Neuronal stem cell (in vitro differentiated cells): ENCODE measurements around the gene CARD18.

Experiments used
- DNase-seq: peaks from one replicate; pipeline ENCODE4 v3.0.0-alpha.2; 2013; ENCODE audit warnings: low spot score
- H2AFZ ChIP-seq: one replicate; pipeline ENCODE4 v1.6.1; 2013; ENCODE audit warnings: mild to moderate bottlenecking, low read length, inconsistent platforms
- H2AK5ac ChIP-seq: 2 replicates; pipeline ENCODE4 v1.6.1; 2013; ENCODE audit warnings: low read depth, mild to moderate bottlenecking, inconsistent platforms, low read length, moderate library complexity, mixed read lengths
- H2BK120ac ChIP-seq: 2 replicates; pipeline ENCODE4 v1.6.1; 2013; ENCODE audit warnings: low read depth, mild to moderate bottlenecking, inconsistent platforms, low read length, moderate library complexity, mixed read lengths
- H2BK12ac ChIP-seq: one replicate; pipeline ENCODE4 v1.6.1; 2013; ENCODE audit warnings: low read length, inconsistent platforms
- H2BK15ac ChIP-seq: 2 replicates; pipeline ENCODE4 v1.6.1; 2013; ENCODE audit warnings: mild to moderate bottlenecking, low read length, inconsistent platforms, mixed read lengths
- H2BK5ac ChIP-seq: one replicate; pipeline ENCODE4 v1.6.1; 2013; ENCODE audit warnings: inconsistent platforms, mild to moderate bottlenecking, low read length, moderate library complexity
- H3K14ac ChIP-seq: one replicate; pipeline ENCODE4 v1.6.1; 2013; ENCODE audit warnings: low read length, inconsistent platforms
- H3K18ac ChIP-seq: 2 replicates; pipeline ENCODE4 v1.6.1; 2013; ENCODE audit warnings: low read length, inconsistent platforms
- H3K23ac ChIP-seq: 2 replicates; pipeline ENCODE4 v1.6.1; 2013; ENCODE audit warnings: low read depth, mild to moderate bottlenecking, mixed read lengths, low read length, inconsistent platforms; ENCODE audit not compliant: poor library complexity
- H3K27ac ChIP-seq: replicated peaks from 3 replicates; pipeline ENCODE4 v1.5.1; 2013; ENCODE audit warnings: low read length, inconsistent platforms
- H3K27me3 ChIP-seq, 3 experiments: 2 replicates each; pipeline ENCODE4 v1.6.1; 2013; ENCODE audit warnings: low read length in 3 of 3, mild to moderate bottlenecking in 2 of 3, inconsistent platforms in 1 of 3, low read depth in 1 of 3, mixed read lengths in 1 of 3, moderate library complexity in 1 of 3; ENCODE audit not compliant: control insufficient read depth in 3 of 3, insufficient read depth in 3 of 3
- H3K36me3 ChIP-seq, 2 donors: replicated peaks in 1 of 2; 2 replicates each; pipeline ENCODE4 v1.6.1; 2013; ENCODE audit warnings: low read length in 2 of 2; ENCODE audit not compliant: control insufficient read depth in 2 of 2, insufficient read depth in 2 of 2
- H3K4ac ChIP-seq: 2 replicates; pipeline ENCODE4 v1.6.1; 2013; ENCODE audit warnings: inconsistent platforms, mild to moderate bottlenecking, low read length, moderate library complexity
- H3K4me1 ChIP-seq, 2 donors: 1 replicate in 1 of 2; 2 replicates in 1 of 2; pipeline ENCODE4 v1.6.1; 2013; ENCODE audit warnings: low read length in 2 of 2, low read depth in 1 of 2; ENCODE audit not compliant: control insufficient read depth in 2 of 2, insufficient read depth in 1 of 2
- H3K4me2 ChIP-seq: one replicate; pipeline ENCODE4 v1.6.1; 2013; ENCODE audit warnings: mild to moderate bottlenecking, low read length, inconsistent platforms; ENCODE audit not compliant: insufficient read depth, poor library complexity, severe bottlenecking
- H3K4me3 ChIP-seq, 2 donors: 2 replicates each; pipeline ENCODE4 v1.5.1; 2013; ENCODE audit warnings: low read length in 2 of 2, mild to moderate bottlenecking in 2 of 2, inconsistent platforms in 1 of 2, moderate library complexity in 1 of 2
- H3K79me1 ChIP-seq: one replicate; pipeline ENCODE4 v1.6.1; 2013; ENCODE audit warnings: low read depth, mild to moderate bottlenecking, inconsistent platforms, low read length, moderate library complexity
- H3K9ac ChIP-seq: one replicate; pipeline ENCODE4 v1.6.1; 2013; ENCODE audit warnings: mild to moderate bottlenecking, low read depth, low read length, inconsistent platforms; ENCODE audit not compliant: poor library complexity
- H3K9me3 ChIP-seq, 2 donors: replicated peaks in 1 of 2; 2 replicates each; pipeline versions ENCODE3 to v1.6.1; 2013; ENCODE audit warnings: low read length in 2 of 2, mild to moderate bottlenecking in 2 of 2, inconsistent platforms in 1 of 2, low read depth in 1 of 2, mixed read lengths in 1 of 2, moderate library complexity in 1 of 2; ENCODE audit not compliant: control insufficient read depth in 2 of 2, insufficient read depth in 1 of 2
- H4K8ac ChIP-seq: one replicate; pipeline ENCODE4 v1.6.1; 2013; ENCODE audit warnings: low read depth, mild to moderate bottlenecking, inconsistent platforms, low read length, moderate library complexity
- H4K91ac ChIP-seq: one replicate; pipeline ENCODE4 v1.6.1; 2013; ENCODE audit warnings: low read length, low read depth, mild to moderate bottlenecking, inconsistent platforms; ENCODE audit not compliant: poor library complexity
- WGBS, 2 donors: extraction: QIAGEN DNeasy Blood & Tissue Kit; methylation state at CpG; one replicate each; pipeline ENCODE4 v1.1.7; 2013; ENCODE audit warnings: missing lambda C conversion rate in 2 of 2, mixed read lengths in 1 of 2; ENCODE audit not compliant: insufficient read length in 2 of 2, insufficient replicate concordance in 1 of 2; ENCODE audit errors: extremely low coverage in 2 of 2; 5-methylcytosine and 5-hydroxymethylcytosine counted together

Gene CARD18

GRCh38 chr11:105167244-105167643, 27.7 kb upstream of the CARD18 start:
- Histone ChIP-seq H3K27ac (no peak overlapping the region), H3K4ac (no peak overlapping the region), H3K79me1 (no peaks in the 10 kb centered on the region), H3K18ac (no peak overlapping the region), H3K14ac (no peak overlapping the region), H3K27me3 (no peaks in the 10 kb centered on the region), H2BK120ac (no peak overlapping the region), H3K36me3 (no peaks in the 10 kb centered on the region), H3K9ac (no peak overlapping the region), H3K4me2 (no peak overlapping the region), H4K91ac (no peak overlapping the region), H3K4me1 (no peaks in the 10 kb centered on the region), H2AK5ac (no peak overlapping the region), H2AFZ (no peak overlapping the region), H2BK5ac (no peak overlapping the region), H3K4me3 (no peak overlapping the region), H4K8ac (no peak overlapping the region), H2BK15ac (no peak overlapping the region), H3K23ac (no peak overlapping the region), H2BK12ac (no peak overlapping the region), H3K9me3 (no peaks in the 10 kb centered on the region)
- no peak for DNase-seq
- WGBS, 2 donors = no CpG with 5 or more reads among the region's 3 CpGs

GRCh38 chr11:105164208-105164607, 24.6 kb upstream of the CARD18 start:
- Histone ChIP-seq H2AFZ (no peak overlapping the region), H3K9me3 (no peaks in the 10 kb centered on the region), H4K91ac (no peak overlapping the region), H3K4me2 (no peak overlapping the region), H3K23ac (no peak overlapping the region), H3K27ac (no peak overlapping the region), H4K8ac (no peak overlapping the region), H3K27me3 (no peaks in the 10 kb centered on the region), H3K79me1 (no peaks in the 10 kb centered on the region), H3K36me3 (no peaks in the 10 kb centered on the region), H2BK5ac (no peak overlapping the region), H3K4me3 (no peak overlapping the region), H3K14ac (no peak overlapping the region), H2BK15ac (no peak overlapping the region), H3K9ac (no peak overlapping the region), H2AK5ac (no peak overlapping the region), H3K4ac (no peak overlapping the region), H3K4me1 (no peaks in the 10 kb centered on the region), H2BK12ac (no peak overlapping the region), H3K18ac (no peak overlapping the region), H2BK120ac (no peak overlapping the region)
- no CpG with 5 or more reads among the region's 4 CpGs for WGBS, 2 donors
- no peak for DNase-seq

DNA sequence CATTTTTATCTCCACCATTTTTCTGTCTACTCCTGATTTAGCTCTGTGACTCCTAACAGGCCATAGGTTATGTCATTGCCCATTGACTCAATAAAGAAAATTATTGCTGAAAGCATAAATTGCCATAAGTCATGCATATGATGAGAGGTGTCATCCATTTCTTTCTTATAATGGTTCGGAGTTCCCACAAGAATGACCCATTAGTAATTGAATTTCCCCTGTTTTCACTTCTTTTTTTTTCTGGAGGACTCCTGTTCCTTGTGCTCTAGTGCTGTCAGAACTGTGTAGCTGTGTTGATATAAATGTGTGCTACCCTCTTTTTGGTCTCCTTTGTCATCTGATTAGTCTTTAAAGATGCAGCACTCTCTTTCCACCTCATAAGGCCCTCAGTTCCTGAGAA, 22.9 kb upstream of the CARD18 start:
- no peaks in the 10 kb centered on the region for H3K79me1 ChIP-seq
- no peak overlapping the region for H2BK120ac ChIP-seq
- H4K8ac ChIP-seq = no peak overlapping the region
- DNase-seq = no peak
- H3K4me3 ChIP-seq = no peak overlapping the region
- no peak overlapping the region for H2AK5ac ChIP-seq
- H2BK15ac ChIP-seq = no peak overlapping the region
- H2AFZ ChIP-seq = no peak overlapping the region
- H3K14ac ChIP-seq = no peak overlapping the region
- H3K27me3 ChIP-seq = no peaks in the 10 kb centered on the region
- H3K4ac ChIP-seq = no peak overlapping the region
- H3K18ac ChIP-seq = no peak overlapping the region
- no peak overlapping the region for H3K27ac ChIP-seq
- H3K9ac ChIP-seq = no peak overlapping the region
- H2BK12ac ChIP-seq = no peak overlapping the region
- H3K23ac ChIP-seq = no peak overlapping the region
- no peak overlapping the region for H2BK5ac ChIP-seq
- no peaks in the 10 kb centered on the region for H3K36me3 ChIP-seq
- no peaks in the 10 kb centered on the region for H3K9me3 ChIP-seq
- no peak overlapping the region for H4K91ac ChIP-seq
- H3K4me1 ChIP-seq = no peaks in the 10 kb centered on the region
- WGBS, 2 donors = no CpG with 5 or more reads among the region's 1 CpG
- H3K4me2 ChIP-seq = no peak overlapping the region

- Histone ChIP-seq H4K8ac (no peak overlapping the region), H3K18ac (no peak overlapping the region), H3K79me1 (no peaks in the 10 kb centered on the region), H2AK5ac (no peak overlapping the region), H3K4me3 (no peak overlapping the region), H3K4me2 (no peak overlapping the region), H2BK5ac (no peak overlapping the region), H2BK120ac (no peak overlapping the region), H3K36me3 (no peaks in the 10 kb centered on the region), H3K9ac (no peak overlapping the region), H3K27me3 (no peaks in the 10 kb centered on the region), H3K14ac (no peak overlapping the region), H4K91ac (no peak overlapping the region), H2BK15ac (no peak overlapping the region), H3K23ac (no peak overlapping the region), H3K4me1 (peaks cover 0 to under 1% of the 10 kb centered on the region in 2 donors), H2BK12ac (no peak overlapping the region), H3K27ac (no peak overlapping the region), H3K9me3 (no peaks in the 10 kb centered on the region), H3K4ac (no peak overlapping the region), H2AFZ (no peak overlapping the region)
- WGBS, 2 donors = no CpG with 5 or more reads among the region's 1 CpG
- no peak for DNase-seq
Observed at GRCh38 chr11:105158436-105158835, 18.9 kb upstream of the CARD18 start.
